Activated naive CD8-positive, alpha-beta T cell treated with anti-CD3 and anti-CD28 coated beads, Interleukin-2, amount 50 U/mL, for 16 hours (primary cell): ENCODE measurements around the gene ST8SIA1.
"Not testable (repeated sequence)": the region's sequence is repeated elsewhere in the genome, so short reads cannot be mapped to it uniquely, and the experiment has no call there.

Source experiments
- DNase-seq: peaks from one replicate; pipeline ENCODE4 v3.0.0-alpha.2; 2020; ENCODE audit warnings: low read depth, low spot score

Gene ST8SIA1

GRCh38 chr12:22169376-22169775 is 165.1 kb downstream of the ST8SIA1 start:
- no peak for DNase-seq

GRCh38 chr12:22164139-22164538 is 170.4 kb downstream of the ST8SIA1 start:
- DNase-seq: no peak

GRCh38 chr12:22163594-22163993 is 170.9 kb downstream of the ST8SIA1 start:
- no peak for DNase-seq

GRCh38 chr12:22160396-22161003 is 174.0 kb downstream of the ST8SIA1 start:
- no peak for DNase-seq

- DNase-seq: not testable (repeated sequence)
Measured at GRCh38 chr12:22149286-22149685, 185.2 kb downstream of the ST8SIA1 start.

- DNase-seq: not testable (repeated sequence)
Measured at GRCh38 chr12:22146686-22147085, 187.8 kb downstream of the ST8SIA1 start.
